Measurements from ENCODE around the gene FOXK1. TPM values are rescaled to one million over a fixed set of nuclear protein-coding genes. Genes with fewer than 3 reads are reported as not detected.

The FOXK1 gene
- total RNA-seq, 1 experiment from 2014 or later = 50.8 TPM

- Mint-ChIP-seq H3K27ac (ENCODE audit: unreplicated experiment) (no peak overlapping the region), H3K9me3 (ENCODE audit: unreplicated experiment) (no peaks in the 10 kb centered on the region), H3K36me3 (ENCODE audit: insufficient read depth, unreplicated experiment) (peaks cover 51% of the 10 kb centered on the region), H3K27me3 (ENCODE audit: insufficient read depth, unreplicated experiment) (no peaks in the 10 kb centered on the region), H3K4me1 (ENCODE audit: low read depth, unreplicated experiment) (peaks cover 12% of the 10 kb centered on the region), H3K4me3 (ENCODE audit: unreplicated experiment) (no peak overlapping the region)
- no peak for TF ChIP-seq CTCF (IDR thresholded peaks at IDR 0.05; ENCODE audit: insufficient read depth in 1 of 2, low read depth in 1 of 2, low read length in 1 of 2, severe bottlenecking in 1 of 2, unreplicated experiment in 1 of 2)
- CTCF ChIA-PET = no interaction called here
- BruUV-seq (replicated peaks) = no TSS peak
- H3K9me3 ChIP-seq = no peaks in the 10 kb centered on the region
- H3K4me1 ChIP-seq = peaks cover 7% of the 10 kb centered on the region; the same call in 1 of the 2 replicates
- peaks cover 1% of the 10 kb centered on the region; the same call in 1 of the 2 replicates for H3K36me3 ChIP-seq (ENCODE audit: control insufficient read depth, insufficient read depth, low read length)
- intact Hi-C loops (cut with micrococcal nuclease; ENCODE audit: unreplicated experiment) = no loop called here
- POLR2A ChIA-PET = interaction anchor here (0.7 kb wide), 1 partner anchor 62 kb away, joined by 9 read pairs; no protein-coding TSS in a partner anchor
- no peaks in the 10 kb centered on the region for H3K27me3 ChIP-seq (replicated peaks; ENCODE audit: control insufficient read depth, insufficient read depth, low read length)
- DNase-seq = no peak
- H3K4me3 ChIP-seq (ENCODE audit: low read depth, low read length) = no peak overlapping the region
These were observed 31.2 kb downstream of the FOXK1 start for GRCh38 chr7:4713183-4713784.

DNA sequence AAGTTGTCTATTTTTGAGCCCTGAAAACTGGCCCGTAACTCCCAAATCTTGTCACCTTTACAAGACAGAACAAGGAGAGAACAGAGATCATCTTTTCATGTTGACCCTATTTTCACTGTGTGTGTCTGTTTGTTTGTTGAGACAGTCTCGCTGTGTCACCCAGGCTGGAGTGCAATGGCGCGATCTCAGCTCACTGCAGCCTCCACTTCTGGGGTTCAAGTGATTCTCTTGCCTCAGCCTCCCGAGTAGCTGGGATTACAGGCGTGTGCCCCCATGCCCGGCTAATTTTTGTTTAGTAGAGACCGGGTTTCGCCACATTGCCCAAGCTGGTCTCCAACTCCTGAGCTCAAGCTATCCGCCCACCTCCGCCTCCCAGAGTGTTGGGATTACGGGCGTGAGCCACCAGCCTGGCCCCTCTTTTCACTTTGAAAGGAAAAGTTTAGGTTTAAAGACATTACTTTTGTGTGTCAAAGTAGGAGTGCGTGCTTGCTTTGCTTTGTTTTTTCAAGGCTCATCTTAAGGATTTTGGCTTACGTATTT lies 32.1 kb downstream of the FOXK1 start:
- Mint-ChIP-seq H3K27me3 (ENCODE audit: insufficient read depth, unreplicated experiment) (no peaks in the 10 kb centered on the region), H3K9me3 (ENCODE audit: unreplicated experiment) (no peaks in the 10 kb centered on the region), H3K27ac (ENCODE audit: unreplicated experiment) (no peak overlapping the region), H3K4me1 (ENCODE audit: low read depth, unreplicated experiment) (peaks cover 12% of the 10 kb centered on the region), H3K4me3 (ENCODE audit: unreplicated experiment) (no peak overlapping the region), H3K36me3 (ENCODE audit: insufficient read depth, unreplicated experiment) (peaks cover 56% of the 10 kb centered on the region)
- ChIA-PET POLR2A (no interaction called here), CTCF (no interaction called here)
- no peak for DNase-seq
- intact Hi-C loops (cut with micrococcal nuclease; ENCODE audit: unreplicated experiment) = no loop called here
- Histone ChIP-seq H3K4me3 (ENCODE audit: low read depth, low read length) (no peak overlapping the region), H3K36me3 (ENCODE audit: control insufficient read depth, insufficient read depth, low read length) (peaks cover 1% of the 10 kb centered on the region; the same call in 1 of the 2 replicates), H3K27me3 (replicated peaks; ENCODE audit: control insufficient read depth, insufficient read depth, low read length) (no peaks in the 10 kb centered on the region), H3K9me3 (no peaks in the 10 kb centered on the region), H3K4me1 (peaks cover 7% of the 10 kb centered on the region; the same call in 1 of the 2 replicates)
- BruUV-seq (replicated peaks) = no TSS peak
- TF ChIP-seq CTCF (IDR thresholded peaks at IDR 0.05; ENCODE audit: insufficient read depth in 1 of 2, low read depth in 1 of 2, low read length in 1 of 2, severe bottlenecking in 1 of 2, unreplicated experiment in 1 of 2) = no peak

GRCh38 chr7:4714767-4715409 lies 32.8 kb downstream of the FOXK1 start:
- BruUV-seq (replicated peaks) = no TSS peak
- intact Hi-C loops (cut with micrococcal nuclease; ENCODE audit: unreplicated experiment) = no loop called here
- H3K4me1 ChIP-seq = peaks cover 7% of the 10 kb centered on the region; the same call in 1 of the 2 replicates
- no peaks in the 10 kb centered on the region for H3K9me3 Mint-ChIP-seq (ENCODE audit: unreplicated experiment)
- peaks cover 12% of the 10 kb centered on the region for H3K4me1 Mint-ChIP-seq (ENCODE audit: low read depth, unreplicated experiment)
- ChIA-PET POLR2A (interaction anchor here (0.5 kb wide), 1 partner anchor 9 kb away, joined by 4 read pairs; no protein-coding TSS in a partner anchor), CTCF (no interaction called here)
- peaks cover 51% of the 10 kb centered on the region for H3K36me3 Mint-ChIP-seq (ENCODE audit: insufficient read depth, unreplicated experiment)
- no peaks in the 10 kb centered on the region for H3K27me3 ChIP-seq (replicated peaks; ENCODE audit: control insufficient read depth, insufficient read depth, low read length)
- H3K27me3 Mint-ChIP-seq (ENCODE audit: insufficient read depth, unreplicated experiment) = no peaks in the 10 kb centered on the region
- H3K4me3 Mint-ChIP-seq (ENCODE audit: unreplicated experiment) = no peak overlapping the region
- H3K9me3 ChIP-seq = no peaks in the 10 kb centered on the region
- no peak for DNase-seq
- H3K36me3 ChIP-seq (ENCODE audit: control insufficient read depth, insufficient read depth, low read length) = peaks cover 1% of the 10 kb centered on the region; the same call in 1 of the 2 replicates
- no peak overlapping the region for H3K4me3 ChIP-seq (ENCODE audit: low read depth, low read length)
- no peak for TF ChIP-seq CTCF (IDR thresholded peaks at IDR 0.05; ENCODE audit: insufficient read depth in 1 of 2, low read depth in 1 of 2, low read length in 1 of 2, severe bottlenecking in 1 of 2, unreplicated experiment in 1 of 2)
- no peak overlapping the region for H3K27ac Mint-ChIP-seq (ENCODE audit: unreplicated experiment)

Data from Caco-2 (cell line).